Sigmoid colon (tissue), 3 donors: ENCODE results near the gene SLC9A3.

Experiments
- POLR2A ChIP-seq, 2 donors: fragments of 450-650 bp; IDR thresholded peaks; one replicate each; pipeline ENCODE4 v1.6.1; 2016; ENCODE audit warnings: antibody characterized with exemption in 2 of 2, mild to moderate bottlenecking in 2 of 2, moderate library complexity in 2 of 2
- TF ChIP-seq, protein P1 (sequence below), 4 experiments: fragments of 450-650 bp in 3 of 4; fragments of 200-600 bp in 1 of 4; IDR thresholded peaks; one replicate each; pipeline ENCODE4 v1.5.1; 2016 to 2019; ENCODE audit warnings: antibody characterized with exemption in 4 of 4, mild to moderate bottlenecking in 3 of 4, moderate library complexity in 2 of 4

- TF ChIP-seq, protein P1, sequence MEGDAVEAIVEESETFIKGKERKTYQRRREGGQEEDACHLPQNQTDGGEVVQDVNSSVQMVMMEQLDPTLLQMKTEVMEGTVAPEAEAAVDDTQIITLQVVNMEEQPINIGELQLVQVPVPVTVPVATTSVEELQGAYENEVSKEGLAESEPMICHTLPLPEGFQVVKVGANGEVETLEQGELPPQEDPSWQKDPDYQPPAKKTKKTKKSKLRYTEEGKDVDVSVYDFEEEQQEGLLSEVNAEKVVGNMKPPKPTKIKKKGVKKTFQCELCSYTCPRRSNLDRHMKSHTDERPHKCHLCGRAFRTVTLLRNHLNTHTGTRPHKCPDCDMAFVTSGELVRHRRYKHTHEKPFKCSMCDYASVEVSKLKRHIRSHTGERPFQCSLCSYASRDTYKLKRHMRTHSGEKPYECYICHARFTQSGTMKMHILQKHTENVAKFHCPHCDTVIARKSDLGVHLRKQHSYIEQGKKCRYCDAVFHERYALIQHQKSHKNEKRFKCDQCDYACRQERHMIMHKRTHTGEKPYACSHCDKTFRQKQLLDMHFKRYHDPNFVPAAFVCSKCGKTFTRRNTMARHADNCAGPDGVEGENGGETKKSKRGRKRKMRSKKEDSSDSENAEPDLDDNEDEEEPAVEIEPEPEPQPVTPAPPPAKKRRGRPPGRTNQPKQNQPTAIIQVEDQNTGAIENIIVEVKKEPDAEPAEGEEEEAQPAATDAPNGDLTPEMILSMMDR (IDR thresholded peaks at IDR 0.05): no peak
- no peak for TF ChIP-seq POLR2A (IDR thresholded peaks at IDR 0.05)
Measured at GRCh38 chr5:518721-519120, 5.5 kb downstream of the SLC9A3 start.
